IPS DF 6.9 (cell line): ENCODE measurements around the gene NECAB3.

ENCODE experiments used
- DNase-seq: peaks from one replicate; pipeline ENCODE4 v3.0.0-alpha.2; 2013; ENCODE audit warnings: low read depth, low spot score
- H3K27ac ChIP-seq: one replicate; pipeline ENCODE4 v1.5.1; 2013; ENCODE audit warnings: low read length, control low read depth
- H3K27me3 ChIP-seq: 2 replicates; pipeline ENCODE4 v1.6.1; 2013; ENCODE audit warnings: mild to moderate bottlenecking, low read length; ENCODE audit not compliant: control insufficient read depth, insufficient read depth
- H3K36me3 ChIP-seq: 2 replicates; pipeline ENCODE4 v1.6.1; 2013; ENCODE audit warnings: low read length; ENCODE audit not compliant: control insufficient read depth, insufficient read depth
- H3K4me1 ChIP-seq: 2 replicates; pipeline ENCODE4 v1.6.1; 2013; ENCODE audit warnings: low read length; ENCODE audit not compliant: control insufficient read depth, insufficient read depth
- H3K4me3 ChIP-seq: 2 replicates; pipeline ENCODE4 v1.5.1; 2013; ENCODE audit warnings: mild to moderate bottlenecking, low read length
- H3K9me3 ChIP-seq: 2 replicates; pipeline ENCODE4 v1.6.1; 2013; ENCODE audit warnings: low read length, inconsistent platforms; ENCODE audit not compliant: control insufficient read depth, insufficient read depth
- WGBS: extraction: QIAGEN DNeasy Blood & Tissue Kit; methylation state at CpG from one replicate; pipeline ENCODE4 v1.1.7; 2013; ENCODE audit warnings: mixed read lengths, missing lambda C conversion rate; ENCODE audit not compliant: insufficient read length, insufficient coverage; 5-methylcytosine and 5-hydroxymethylcytosine counted together

Gene NECAB3

GRCh38 chr20:33686100-33686983 is 12.1 kb upstream of the NECAB3 start, which contains the start of gene E2F1:
TSS of gene E2F1 (minus strand) at chr20:33686385. CDS start at chr20:33686264, 121 bp downstream.
- no CpG with 5 or more reads among the region's 101 CpGs for WGBS
- no peak for DNase-seq
- H3K36me3 ChIP-seq, result no peaks in the 10 kb centered on the region
- peak within 1 kb of the TSS; percentile 68 for H3K4me3 ChIP-seq
- peaks cover 4% of the 10 kb centered on the region; the same call in 1 of the 2 replicates for H3K4me1 ChIP-seq
- no peaks in the 10 kb centered on the region for H3K9me3 ChIP-seq
- H3K27ac ChIP-seq, result no peak within 1 kb of the TSS
- no peaks in the 10 kb centered on the region; the same call in 1 of the 2 replicates for H3K27me3 ChIP-seq

- Histone ChIP-seq H3K27ac (no peak overlapping the region), H3K4me3 (peak overlapping the region; percentile 68), H3K36me3 (no peaks in the 10 kb centered on the region), H3K27me3 (no peaks in the 10 kb centered on the region; the same call in 1 of the 2 replicates), H3K9me3 (no peaks in the 10 kb centered on the region), H3K4me1 (peaks cover 4% of the 10 kb centered on the region; the same call in 1 of the 2 replicates)
- WGBS, result no CpG with 5 or more reads among the region's 53 CpGs
- DNase-seq, result no peak
Measured at GRCh38 chr20:33685328-33686099, 11.3 kb upstream of the NECAB3 start.

DNA sequence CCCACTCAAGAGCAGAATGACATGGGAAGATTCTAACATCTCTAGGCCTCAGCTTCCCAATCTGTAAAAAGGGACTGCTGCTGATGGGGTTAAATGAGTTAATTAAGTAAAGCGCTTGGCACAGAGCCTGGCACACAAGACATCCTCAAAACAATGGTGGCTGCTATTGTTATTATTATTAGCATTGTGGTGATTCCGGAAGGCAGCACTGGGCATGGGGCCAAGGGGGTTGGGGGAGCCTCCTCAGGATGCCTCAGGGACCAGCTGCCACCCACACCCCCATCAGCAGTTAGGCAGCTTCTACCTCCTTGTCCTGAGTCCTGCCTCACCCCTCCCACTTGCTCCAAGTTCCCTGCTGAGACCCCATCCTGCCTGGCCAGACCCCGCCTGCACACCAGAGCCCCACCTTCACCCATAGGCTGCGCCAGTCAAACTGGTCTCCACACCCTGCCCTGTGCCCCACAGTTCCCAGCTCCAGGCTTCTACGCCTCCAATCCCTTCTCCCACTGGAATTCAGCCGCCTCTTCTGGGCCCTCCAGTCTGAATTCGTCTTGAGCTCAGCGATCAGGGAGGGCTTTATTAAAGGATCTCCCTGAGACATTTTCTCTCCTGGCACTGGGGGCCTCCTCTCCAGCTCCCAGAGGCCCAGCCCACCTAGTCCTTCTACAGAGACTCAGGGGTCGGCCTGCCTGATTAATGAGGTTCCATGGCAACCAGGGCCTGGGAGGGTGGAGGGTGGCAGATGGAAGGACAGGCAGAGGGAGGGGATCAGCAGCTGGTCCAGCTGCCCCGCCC is 10.5 kb upstream of the NECAB3 start:
- WGBS, result no CpG with 5 or more reads among the region's 10 CpGs
- Histone ChIP-seq H3K27me3 (no peaks in the 10 kb centered on the region; the same call in 1 of the 2 replicates), H3K9me3 (no peaks in the 10 kb centered on the region), H3K4me3 (peak overlapping the region; percentile 68; the same call in 1 of the 2 replicates), H3K27ac (no peak overlapping the region), H3K36me3 (peaks cover 6% of the 10 kb centered on the region), H3K4me1 (peaks cover 4% of the 10 kb centered on the region; the same call in 1 of the 2 replicates)
- no peak for DNase-seq

- Histone ChIP-seq H3K36me3 (peaks cover 19% of the 10 kb centered on the region), H3K27ac (no peak overlapping the region), H3K4me1 (peaks cover 3% of the 10 kb centered on the region), H3K4me3 (no peak overlapping the region), H3K27me3 (no peaks in the 10 kb centered on the region), H3K9me3 (no peaks in the 10 kb centered on the region)
- no peak for DNase-seq
- WGBS, result no CpG with 5 or more reads among the region's 9 CpGs
Measured at GRCh38 chr20:33681728-33682353, 7.6 kb upstream of the NECAB3 start.

DNA sequence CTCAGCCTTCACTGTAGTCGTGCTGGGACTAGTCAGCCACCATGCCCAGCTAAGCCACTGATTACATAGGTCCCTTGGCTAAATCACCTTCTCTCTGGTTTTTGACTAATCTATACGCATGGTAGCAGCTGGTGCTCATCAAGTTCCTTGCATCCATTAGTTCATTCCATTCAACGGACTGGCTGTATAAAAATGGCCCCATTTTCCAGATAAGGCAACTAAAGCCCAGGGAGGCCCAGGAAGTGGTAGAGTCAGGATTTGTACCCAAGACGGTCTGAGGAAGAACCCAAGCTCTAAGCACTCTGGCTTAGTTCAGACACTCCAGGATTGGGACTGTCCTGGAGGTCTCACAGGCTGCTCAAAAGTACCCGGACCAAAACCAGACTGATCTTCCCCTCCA is 7.1 kb upstream of the NECAB3 start:
- H3K4me3 ChIP-seq, result no peak overlapping the region
- H3K27ac ChIP-seq, result no peak overlapping the region
- no peaks in the 10 kb centered on the region for H3K9me3 ChIP-seq
- no CpG with 5 or more reads among the region's 5 CpGs for WGBS
- no peak for DNase-seq
- peaks cover 25% of the 10 kb centered on the region for H3K36me3 ChIP-seq
- peaks cover under 1% of the 10 kb centered on the region; the same call in 1 of the 2 replicates for H3K4me1 ChIP-seq
- no peaks in the 10 kb centered on the region for H3K27me3 ChIP-seq

DNA sequence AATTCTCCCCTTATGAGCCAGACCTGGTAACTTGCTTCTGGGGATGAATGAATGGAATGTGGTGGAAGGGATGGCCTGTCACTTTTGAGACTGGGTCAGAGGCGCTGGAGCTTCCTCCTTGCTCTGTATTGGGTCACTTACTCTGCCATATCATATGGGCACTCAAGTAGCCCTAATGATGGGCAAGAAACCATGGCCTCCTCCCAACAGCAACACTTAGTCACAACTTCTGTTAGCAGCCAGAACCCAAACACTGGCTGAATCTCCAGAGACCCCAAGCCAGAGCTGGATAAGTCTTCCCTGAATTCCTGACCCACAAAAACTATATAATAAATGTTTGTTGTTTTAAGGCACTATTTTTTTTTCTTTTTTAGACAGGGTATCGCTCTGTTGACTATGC is 6.5 kb upstream of the NECAB3 start:
- Histone ChIP-seq H3K9me3 (no peaks in the 10 kb centered on the region), H3K36me3 (peaks cover 27% of the 10 kb centered on the region), H3K4me3 (no peak overlapping the region), H3K27me3 (no peaks in the 10 kb centered on the region), H3K4me1 (peaks cover 2% of the 10 kb centered on the region; the same call in 1 of the 2 replicates), H3K27ac (no peak overlapping the region)
- DNase-seq, result no peak
- WGBS, result no CpG with 5 or more reads among the region's 2 CpGs

DNA sequence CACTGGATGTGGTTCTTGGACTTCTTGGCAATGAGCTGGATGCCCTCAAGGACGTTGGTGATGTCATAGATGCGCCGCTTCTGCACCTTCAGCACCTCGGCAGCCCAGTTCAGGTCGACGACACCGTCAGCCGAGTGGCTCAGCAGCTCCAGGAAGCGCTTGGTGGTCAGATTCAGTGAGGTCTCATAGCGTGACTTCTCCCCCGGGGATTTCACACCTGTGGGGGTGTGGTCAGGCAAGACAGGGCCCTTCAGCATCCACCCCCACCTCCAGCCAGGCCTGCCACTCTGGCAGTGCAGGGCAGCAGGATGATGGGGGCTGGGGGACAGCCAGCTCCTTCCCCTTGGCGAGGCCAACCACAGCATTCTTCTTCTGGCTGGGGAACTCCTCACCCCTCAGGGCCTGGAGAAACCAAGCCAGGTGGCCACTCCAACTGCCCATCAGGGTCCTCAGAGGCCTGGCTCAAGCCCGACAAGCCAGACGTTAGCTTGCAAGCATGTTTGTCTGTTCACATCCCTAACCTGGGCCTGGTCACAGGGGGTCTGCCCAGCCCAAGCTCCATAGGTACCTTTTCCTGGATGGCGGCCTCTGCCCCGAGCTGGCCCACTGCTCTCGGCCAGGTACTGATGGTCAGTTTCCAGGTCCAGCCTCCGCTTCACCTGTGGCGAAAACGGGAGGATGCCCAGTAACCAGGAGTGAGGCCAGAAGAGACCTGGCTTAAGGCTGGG is 5.7 kb upstream of the NECAB3 start:
- DNase-seq, result no peak
- Histone ChIP-seq H3K36me3 (peaks cover 27% of the 10 kb centered on the region), H3K27me3 (no peaks in the 10 kb centered on the region), H3K4me1 (peaks cover 2% of the 10 kb centered on the region; the same call in 1 of the 2 replicates), H3K4me3 (no peak overlapping the region), H3K9me3 (no peaks in the 10 kb centered on the region), H3K27ac (no peak overlapping the region)
- WGBS, result no CpG with 5 or more reads among the region's 20 CpGs

DNA sequence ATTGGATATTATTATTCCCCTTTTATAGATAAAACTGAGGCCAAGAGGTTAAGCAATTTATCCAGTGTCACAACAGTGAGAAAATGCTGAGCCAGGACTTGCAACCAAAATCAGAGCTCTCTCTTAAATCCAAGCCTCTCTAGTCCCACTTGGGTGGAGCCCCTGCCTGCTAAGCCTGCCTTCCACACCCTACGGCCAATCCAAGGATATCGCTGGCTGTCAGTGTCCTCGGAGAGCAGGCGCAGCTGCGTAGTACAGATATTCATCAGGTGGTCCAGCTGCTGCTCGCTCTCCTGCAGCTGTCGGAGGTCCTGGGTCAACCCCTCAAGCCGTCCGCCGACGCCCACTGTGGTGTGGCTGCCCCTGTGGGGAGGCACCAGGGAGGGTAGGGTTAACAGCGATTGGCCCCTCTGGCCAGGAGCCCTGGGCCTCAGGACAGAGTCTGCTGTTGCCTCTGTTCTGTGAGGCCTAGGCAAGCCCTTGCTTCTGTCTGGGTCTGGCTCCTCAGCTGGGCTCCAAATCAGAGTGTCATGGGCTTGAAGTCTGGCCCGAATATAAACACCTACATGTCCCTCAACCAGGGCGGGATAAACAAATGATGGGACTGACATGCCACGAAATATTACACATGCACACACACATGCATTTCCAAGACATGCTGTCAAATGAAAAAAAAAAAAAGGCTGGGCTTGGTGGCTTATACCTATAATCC is 3.9 kb upstream of the NECAB3 start:
- peaks cover 27% of the 10 kb centered on the region for H3K36me3 ChIP-seq
- no peaks in the 10 kb centered on the region for H3K27me3 ChIP-seq
- H3K27ac ChIP-seq, result no peak overlapping the region
- no peak for DNase-seq
- H3K9me3 ChIP-seq, result no peaks in the 10 kb centered on the region
- no peak overlapping the region for H3K4me3 ChIP-seq
- H3K4me1 ChIP-seq, result peaks cover 5% of the 10 kb centered on the region
- no CpG with 5 or more reads among the region's 15 CpGs for WGBS
